ENCODE data around the gene GCC1.
"Not testable (repeated sequence)": the region's sequence is repeated elsewhere in the genome, so short reads cannot be mapped to it uniquely, and the experiment has no call there.

GRCh38 chr7:127568034-127568433, 17.4 kb downstream of the GCC1 start:
- TF ChIP-seq, protein P1, sequence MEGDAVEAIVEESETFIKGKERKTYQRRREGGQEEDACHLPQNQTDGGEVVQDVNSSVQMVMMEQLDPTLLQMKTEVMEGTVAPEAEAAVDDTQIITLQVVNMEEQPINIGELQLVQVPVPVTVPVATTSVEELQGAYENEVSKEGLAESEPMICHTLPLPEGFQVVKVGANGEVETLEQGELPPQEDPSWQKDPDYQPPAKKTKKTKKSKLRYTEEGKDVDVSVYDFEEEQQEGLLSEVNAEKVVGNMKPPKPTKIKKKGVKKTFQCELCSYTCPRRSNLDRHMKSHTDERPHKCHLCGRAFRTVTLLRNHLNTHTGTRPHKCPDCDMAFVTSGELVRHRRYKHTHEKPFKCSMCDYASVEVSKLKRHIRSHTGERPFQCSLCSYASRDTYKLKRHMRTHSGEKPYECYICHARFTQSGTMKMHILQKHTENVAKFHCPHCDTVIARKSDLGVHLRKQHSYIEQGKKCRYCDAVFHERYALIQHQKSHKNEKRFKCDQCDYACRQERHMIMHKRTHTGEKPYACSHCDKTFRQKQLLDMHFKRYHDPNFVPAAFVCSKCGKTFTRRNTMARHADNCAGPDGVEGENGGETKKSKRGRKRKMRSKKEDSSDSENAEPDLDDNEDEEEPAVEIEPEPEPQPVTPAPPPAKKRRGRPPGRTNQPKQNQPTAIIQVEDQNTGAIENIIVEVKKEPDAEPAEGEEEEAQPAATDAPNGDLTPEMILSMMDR (conservative IDR thresholded peaks at IDR 0.05): not testable (repeated sequence)
- TF ChIP-seq EZH2 (IDR thresholded peaks at IDR 0.05; ENCODE audit: low read depth): not testable (repeated sequence)

Data from PC-9 (cell line).